GM21723 (cell line): ENCODE data around the gene NOD1.
"Not testable (repeated sequence)": the region's sequence is repeated elsewhere in the genome, so short reads cannot be mapped to it uniquely, and the experiment has no call there.

Source experiments
- ATAC-seq: cut with Tn5 transposase; IDR thresholded peaks from one replicate; pipeline ENCODE4 v1.9.1; 2021; ENCODE audit warnings: mild to moderate bottlenecking, moderate library complexity; ENCODE audit not compliant: unreplicated experiment

Gene NOD1

GRCh38 chr7:30423788-30424505 is 54.6 kb downstream of the NOD1 start:
- no peak for ATAC-seq

- no peak for ATAC-seq
Observed at GRCh38 chr7:30422922-30423321, 55.7 kb downstream of the NOD1 start.

GRCh38 chr7:30421647-30422196 is 56.9 kb downstream of the NOD1 start:
- no peak for ATAC-seq

GRCh38 chr7:30420662-30421061 is 57.9 kb downstream of the NOD1 start:
- ATAC-seq: no peak

GRCh38 chr7:30420080-30420479 is 58.5 kb downstream of the NOD1 start:
- ATAC-seq: not testable (repeated sequence)

GRCh38 chr7:30413864-30414263 is 64.7 kb downstream of the NOD1 start:
- ATAC-seq: no peak

GRCh38 chr7:30412782-30413504 is 65.6 kb downstream of the NOD1 start:
- no peak for ATAC-seq

- ATAC-seq: no peak
Observed at GRCh38 chr7:30411897-30412296, 66.7 kb downstream of the NOD1 start.

- ATAC-seq: no peak
Observed at GRCh38 chr7:30411173-30411572, 67.4 kb downstream of the NOD1 start.

GRCh38 chr7:30406664-30407425 is 71.7 kb downstream of the NOD1 start:
- no peak for ATAC-seq

- no peak for ATAC-seq
Observed at GRCh38 chr7:30405179-30405578, 73.4 kb downstream of the NOD1 start.

GRCh38 chr7:30403477-30403876 is 75.1 kb downstream of the NOD1 start:
- no peak for ATAC-seq

- no peak for ATAC-seq
Observed at GRCh38 chr7:30396389-30396788, 82.2 kb downstream of the NOD1 start.

- ATAC-seq: no peak
Observed at GRCh38 chr7:30395676-30396075, 82.9 kb downstream of the NOD1 start.

- no peak for ATAC-seq
Observed at GRCh38 chr7:30391806-30392205, 86.8 kb downstream of the NOD1 start.

- ATAC-seq: no peak
Observed at GRCh38 chr7:30390736-30391636, 87.6 kb downstream of the NOD1 start.

GRCh38 chr7:30389791-30390190 is 88.8 kb downstream of the NOD1 start:
- ATAC-seq: no peak

- no peak for ATAC-seq
Observed at GRCh38 chr7:30382607-30383006, 96.0 kb downstream of the NOD1 start.

- not testable (repeated sequence) for ATAC-seq
Observed at GRCh38 chr7:30380824-30381223, 97.8 kb downstream of the NOD1 start.

GRCh38 chr7:30380294-30380693 is 98.3 kb downstream of the NOD1 start:
- ATAC-seq: no peak
